Kidney glomerular epithelial cell (primary cell): ENCODE measurements around the gene RBFA.

Experiments used
- DNase-seq: peaks from one replicate; lab custom pipeline; 2025; lab: John Stamatoyannopoulos, UW

RBFA gene

DNA sequence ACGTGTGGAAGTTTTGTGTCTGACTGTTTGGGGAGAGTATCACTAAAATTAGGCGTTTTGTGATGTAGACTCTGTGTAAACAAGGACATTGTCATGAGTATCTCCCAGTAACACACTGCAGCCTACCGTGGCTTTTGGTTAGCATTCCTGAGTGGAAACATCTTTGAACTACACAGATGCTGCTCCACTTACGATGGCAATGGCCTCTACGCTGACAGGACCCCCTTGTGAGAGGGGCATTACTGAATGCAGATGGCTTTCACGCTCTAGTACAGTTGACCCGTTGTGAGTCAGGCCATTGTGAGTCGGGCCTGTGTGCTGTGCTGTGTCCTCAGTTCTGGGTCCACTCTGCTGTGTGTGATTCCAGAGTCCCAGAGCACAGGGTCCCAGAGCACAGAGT is 40.5 kb downstream of the RBFA start:
- DNase-seq = no peak

DNA sequence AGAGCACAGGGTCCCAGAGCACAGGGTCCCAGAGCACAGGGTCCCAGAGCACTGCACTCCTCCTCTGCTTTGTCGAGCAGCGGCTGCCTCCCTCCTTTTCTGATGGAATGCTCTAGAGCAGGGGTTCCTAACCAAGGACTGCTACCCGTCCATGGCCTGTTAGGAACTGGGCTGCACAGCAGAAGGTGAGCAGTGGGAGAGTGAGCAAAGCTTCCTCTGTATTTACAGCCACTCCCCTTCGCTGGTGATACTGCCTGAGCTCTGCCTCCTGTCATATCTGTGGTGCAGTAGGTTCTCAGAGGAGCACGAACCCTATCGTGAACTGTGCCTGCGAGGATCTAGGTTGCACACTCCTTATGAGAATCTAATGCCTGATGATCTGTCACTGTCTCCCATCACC is 41.7 kb downstream of the RBFA start:
- no peak for DNase-seq

DNA sequence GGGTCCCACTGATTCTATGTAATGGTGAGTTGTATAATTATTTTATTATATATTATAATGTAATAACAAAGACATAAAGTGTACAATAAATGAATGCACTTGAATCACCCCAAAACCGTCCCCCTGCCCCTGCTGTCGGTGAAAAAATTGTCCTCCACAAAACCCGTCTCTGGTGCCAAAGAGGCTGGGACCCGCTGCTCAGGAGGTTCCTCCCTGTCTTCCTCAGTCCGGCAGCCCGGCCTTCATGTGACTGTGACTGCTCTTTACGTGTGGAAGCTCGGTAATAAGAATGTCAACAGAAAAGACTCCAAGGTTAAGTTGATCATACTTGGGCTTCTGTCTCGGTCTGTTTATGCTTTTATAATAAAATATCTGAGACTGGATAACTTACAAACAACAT is 42.1 kb downstream of the RBFA start:
- no peak for DNase-seq

DNA sequence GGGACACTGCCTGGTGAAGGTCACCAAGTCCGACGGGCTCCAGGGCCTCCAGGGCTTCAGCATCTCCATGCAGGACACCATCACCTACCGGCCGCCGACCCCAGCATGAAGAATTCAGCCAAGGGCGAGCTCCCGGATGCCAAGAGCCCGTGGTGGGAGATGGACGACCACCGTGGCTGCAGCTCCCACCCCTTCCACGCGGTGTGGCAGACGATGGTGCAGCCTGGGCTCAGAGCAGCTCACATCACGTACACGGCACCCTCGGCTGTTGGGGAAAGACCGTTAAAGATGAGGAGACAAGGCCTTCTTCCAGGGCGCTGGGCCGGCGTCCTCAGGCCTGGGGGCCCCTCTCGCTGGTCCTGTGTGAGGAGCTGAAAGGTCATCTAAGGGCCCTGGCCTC is 43.6 kb downstream of the RBFA start:
- no peak for DNase-seq
